HL-60 (cell line): Measurements from ENCODE around the gene PHC2.

Experiments used
- DNase-seq, 2 experiments: peaks; one replicate each; pipeline ENCODE4 v3.0.0-alpha.2; 2010 to 2020; ENCODE audit warnings: low read depth in 1 of 2, low spot score in 1 of 2
- H3K27ac ChIP-seq: fragments of 250-450 bp; sonication (Bioruptor Pico); replicated peaks from 2 replicates; pipeline ENCODE4 v1.5.1; 2020; ENCODE audit warnings: mild to moderate bottlenecking, moderate library complexity
- H3K27me3 ChIP-seq: fragments of 250-450 bp; sonication (Bioruptor Pico); 2 replicates; pipeline ENCODE4 v1.5.1; 2021; ENCODE audit warnings: mild to moderate bottlenecking, moderate library complexity; ENCODE audit not compliant: insufficient read depth, poor library complexity, severe bottlenecking
- H3K4me3 ChIP-seq: replicated peaks from 2 replicates; pipeline ENCODE4 v1.5.1; 2011; ENCODE audit warnings: mild to moderate bottlenecking, control low read depth, low read length; ENCODE audit not compliant: insufficient read depth
- CTCF ChIP-seq: IDR thresholded peaks from one replicate; pipeline ENCODE4 v1.5.1; 2011; ENCODE audit warnings: low read length, control low read depth, inconsistent platforms; ENCODE audit not compliant: insufficient read depth
- GABPA ChIP-seq: IDR thresholded peaks from 2 replicates; pipeline ENCODE4 v1.6.1; 2012; ENCODE audit warnings: low read depth
- POLR2AphosphoS5 ChIP-seq: IDR thresholded peaks from 2 replicates; pipeline ENCODE4 v1.6.1; 2012; ENCODE audit warnings: low read depth
- SPI1 ChIP-seq: IDR thresholded peaks from 2 replicates; pipeline ENCODE4 v1.6.1; 2012; ENCODE audit warnings: low read depth, mild to moderate bottlenecking, borderline replicate concordance
- TF ChIP-seq, protein P1 (sequence below): IDR thresholded peaks from 2 replicates; pipeline ENCODE4 v1.6.1; 2012; ENCODE audit warnings: low read depth; ENCODE audit not compliant: insufficient replicate concordance

PHC2 gene

DNA sequence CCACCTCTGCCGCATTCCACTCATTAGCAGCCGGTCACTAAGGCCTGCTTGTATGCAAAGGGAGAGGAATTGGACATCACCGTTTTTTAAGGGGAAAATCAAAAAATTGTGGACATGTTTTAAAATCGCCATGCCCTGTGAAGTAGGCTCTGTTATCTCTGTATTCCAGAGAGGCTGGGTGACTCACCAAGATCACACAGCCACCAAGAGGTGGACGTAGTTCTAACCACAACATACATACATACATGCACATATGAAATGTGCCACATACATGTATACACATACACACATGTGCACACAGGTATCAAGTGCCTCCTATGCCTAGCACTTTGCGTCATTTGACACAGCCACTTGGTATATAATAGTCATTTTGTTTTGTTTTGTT is 25.6 kb upstream of the PHC2 start:
- TF ChIP-seq CTCF (no peak), GABPA (no peak), SPI1 (no peak), POLR2AphosphoS5 (no peak)
- TF ChIP-seq, protein P1, sequence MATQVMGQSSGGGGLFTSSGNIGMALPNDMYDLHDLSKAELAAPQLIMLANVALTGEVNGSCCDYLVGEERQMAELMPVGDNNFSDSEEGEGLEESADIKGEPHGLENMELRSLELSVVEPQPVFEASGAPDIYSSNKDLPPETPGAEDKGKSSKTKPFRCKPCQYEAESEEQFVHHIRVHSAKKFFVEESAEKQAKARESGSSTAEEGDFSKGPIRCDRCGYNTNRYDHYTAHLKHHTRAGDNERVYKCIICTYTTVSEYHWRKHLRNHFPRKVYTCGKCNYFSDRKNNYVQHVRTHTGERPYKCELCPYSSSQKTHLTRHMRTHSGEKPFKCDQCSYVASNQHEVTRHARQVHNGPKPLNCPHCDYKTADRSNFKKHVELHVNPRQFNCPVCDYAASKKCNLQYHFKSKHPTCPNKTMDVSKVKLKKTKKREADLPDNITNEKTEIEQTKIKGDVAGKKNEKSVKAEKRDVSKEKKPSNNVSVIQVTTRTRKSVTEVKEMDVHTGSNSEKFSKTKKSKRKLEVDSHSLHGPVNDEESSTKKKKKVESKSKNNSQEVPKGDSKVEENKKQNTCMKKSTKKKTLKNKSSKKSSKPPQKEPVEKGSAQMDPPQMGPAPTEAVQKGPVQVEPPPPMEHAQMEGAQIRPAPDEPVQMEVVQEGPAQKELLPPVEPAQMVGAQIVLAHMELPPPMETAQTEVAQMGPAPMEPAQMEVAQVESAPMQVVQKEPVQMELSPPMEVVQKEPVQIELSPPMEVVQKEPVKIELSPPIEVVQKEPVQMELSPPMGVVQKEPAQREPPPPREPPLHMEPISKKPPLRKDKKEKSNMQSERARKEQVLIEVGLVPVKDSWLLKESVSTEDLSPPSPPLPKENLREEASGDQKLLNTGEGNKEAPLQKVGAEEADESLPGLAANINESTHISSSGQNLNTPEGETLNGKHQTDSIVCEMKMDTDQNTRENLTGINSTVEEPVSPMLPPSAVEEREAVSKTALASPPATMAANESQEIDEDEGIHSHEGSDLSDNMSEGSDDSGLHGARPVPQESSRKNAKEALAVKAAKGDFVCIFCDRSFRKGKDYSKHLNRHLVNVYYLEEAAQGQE, result no peak
- H3K27me3 ChIP-seq, result no peaks in the 10 kb centered on the region
- no peak for DNase-seq
- H3K27ac ChIP-seq, result no peak overlapping the region
- H3K4me3 ChIP-seq, result no peak overlapping the region

GRCh38 chr1:33455539-33456501 is 24.9 kb upstream of the PHC2 start:
- H3K27me3 ChIP-seq, result no peaks in the 10 kb centered on the region
- peak; percentile 53 to 72 for DNase-seq
- TF ChIP-seq CTCF (peak; percentile 82), GABPA (no peak), POLR2AphosphoS5 (no peak)
- H3K27ac ChIP-seq, result no peak overlapping the region
- no peak overlapping the region for H3K4me3 ChIP-seq

GRCh38 chr1:33454646-33455282 is 23.9 kb upstream of the PHC2 start:
- DNase-seq, result no peak
- TF ChIP-seq GABPA, result no peak
- TF ChIP-seq SPI1, result no peak
- TF ChIP-seq, protein P1, result no peak
- TF ChIP-seq POLR2AphosphoS5, result no peak
- no peak for TF ChIP-seq CTCF
- H3K27me3 ChIP-seq, result no peaks in the 10 kb centered on the region
- no peak overlapping the region for H3K4me3 ChIP-seq
- no peak overlapping the region for H3K27ac ChIP-seq
